RCC 7860 (cell line): ENCODE data around the gene MAP7.
"Not testable (repeated sequence)": the region's sequence is repeated elsewhere in the genome, so short reads cannot be mapped to it uniquely, and the experiment has no call there.

Experiments
- DNase-seq: peaks from one replicate; pipeline ENCODE4 v3.0.0-alpha.2; 2015; ENCODE audit warnings: low spot score
- FAIRE-seq: peaks from 2 replicates; lab custom pipeline; 2012; peaks lifted over from hg19 to GRCh38; lab: Jason Lieb, UNC

Gene MAP7

DNA sequence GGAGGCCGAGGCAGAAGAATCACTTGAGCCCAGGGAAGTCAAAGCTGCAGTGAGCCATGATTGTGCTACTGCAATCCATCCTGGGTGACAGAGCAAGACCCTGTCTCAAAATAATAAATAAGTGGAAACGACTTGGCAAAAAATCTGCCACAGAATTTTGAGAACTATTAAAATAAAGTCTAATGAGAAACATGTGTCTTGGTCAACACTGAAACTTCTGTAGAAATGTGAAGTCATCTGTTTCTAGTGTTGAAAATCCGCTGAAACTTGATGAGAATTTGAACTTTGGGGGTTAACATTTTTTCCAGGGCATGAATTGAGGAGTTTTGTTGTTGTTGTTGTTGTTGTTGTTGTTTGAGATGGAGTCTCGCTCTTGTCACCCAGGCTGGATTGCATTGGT, 231.5 kb downstream of the MAP7 start:
- FAIRE-seq, result no peak
- DNase-seq, result no peak

DNA sequence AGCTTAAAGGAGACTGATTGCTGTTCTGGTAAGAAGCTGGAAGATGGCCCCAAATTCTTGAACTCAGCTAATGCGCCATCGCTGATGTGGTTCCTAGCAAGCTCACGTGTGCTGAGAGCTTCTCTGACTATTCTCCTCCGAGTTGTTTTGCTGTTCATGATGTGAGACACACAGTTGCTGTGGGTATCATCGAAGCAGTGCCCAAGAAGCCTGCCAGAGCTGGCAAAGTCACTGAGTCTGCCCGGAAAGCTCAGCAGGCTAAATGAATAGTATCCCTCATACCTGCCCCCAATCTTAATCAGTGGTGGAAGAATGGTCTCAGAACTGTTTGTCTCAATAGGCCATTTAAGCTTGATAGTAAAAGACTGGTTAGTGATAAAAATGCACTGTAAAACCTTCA, 232.3 kb downstream of the MAP7 start:
- DNase-seq (no peak), FAIRE-seq (no peak)

DNA sequence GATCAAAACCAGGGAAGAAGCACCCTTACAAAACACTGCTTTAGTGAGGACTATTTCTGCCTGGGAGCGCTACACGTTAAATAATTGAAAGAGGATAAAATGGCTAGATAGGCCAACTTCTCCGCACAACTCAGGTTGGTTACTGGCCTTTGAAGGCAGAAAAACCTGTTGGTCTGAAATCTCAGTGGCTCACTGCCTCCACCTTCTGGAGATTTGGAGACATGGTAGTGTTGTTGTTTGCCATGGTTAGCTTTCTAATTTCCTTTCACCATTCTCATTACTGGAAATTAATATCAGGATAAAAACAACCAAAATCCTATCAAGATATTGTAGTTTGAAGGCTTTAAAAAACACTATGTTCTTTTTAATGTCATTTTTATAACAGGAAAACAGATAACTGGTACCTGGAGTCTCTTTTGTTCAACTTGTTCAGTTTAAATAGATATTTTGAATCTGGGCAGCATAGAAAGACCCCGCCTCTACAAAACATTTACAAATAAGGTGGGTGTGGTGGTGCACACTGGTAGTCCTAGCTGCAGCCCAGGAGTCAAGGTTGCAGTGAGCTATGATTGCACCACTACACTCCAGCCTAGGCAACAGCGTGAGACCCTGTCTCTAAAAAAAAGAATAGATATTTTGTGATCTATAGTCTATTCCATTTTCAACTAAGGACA, 233.1 kb downstream of the MAP7 start:
- DNase-seq (peak; percentile 26), FAIRE-seq (peak; percentile 28)

DNA sequence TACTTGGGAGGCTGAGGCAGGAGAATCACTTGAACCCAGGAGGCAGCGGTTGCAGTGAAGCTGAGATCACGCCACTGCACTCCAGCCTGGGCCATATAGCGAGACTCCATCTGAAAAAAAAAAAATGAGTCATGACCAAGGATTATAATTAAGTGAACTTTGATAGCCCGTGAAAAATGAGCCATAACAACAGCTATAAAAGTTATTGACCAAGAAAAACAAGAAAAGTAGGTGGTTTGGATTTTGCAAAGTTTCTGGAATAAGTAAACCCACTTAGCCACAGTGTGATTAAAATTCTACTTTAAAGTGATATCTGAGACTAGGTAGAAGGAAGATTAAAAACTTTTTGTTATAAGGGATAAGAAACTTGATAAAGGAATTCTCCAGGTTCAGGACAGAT, 234.6 kb downstream of the MAP7 start:
- DNase-seq (no peak), FAIRE-seq (no peak)

DNA sequence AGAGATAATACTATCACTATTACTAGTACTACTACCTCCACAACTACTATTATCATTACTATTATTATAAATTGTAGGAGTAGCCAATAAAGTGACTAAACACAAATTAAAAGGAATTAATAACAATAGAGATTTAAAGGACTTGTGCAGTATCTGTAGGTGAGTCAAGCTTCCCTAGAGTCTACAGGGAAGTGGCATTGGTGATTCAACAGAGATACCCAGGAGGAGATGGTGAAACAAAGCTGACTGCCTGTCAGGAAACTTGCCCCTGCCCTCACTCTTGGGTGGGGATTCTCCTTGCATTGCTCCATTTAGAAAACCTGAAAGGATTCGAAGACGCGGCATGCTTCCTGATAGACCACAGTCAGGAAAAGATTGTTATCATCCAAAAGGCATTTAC, 237.2 kb downstream of the MAP7 start:
- DNase-seq (no peak), FAIRE-seq (no peak)

DNA sequence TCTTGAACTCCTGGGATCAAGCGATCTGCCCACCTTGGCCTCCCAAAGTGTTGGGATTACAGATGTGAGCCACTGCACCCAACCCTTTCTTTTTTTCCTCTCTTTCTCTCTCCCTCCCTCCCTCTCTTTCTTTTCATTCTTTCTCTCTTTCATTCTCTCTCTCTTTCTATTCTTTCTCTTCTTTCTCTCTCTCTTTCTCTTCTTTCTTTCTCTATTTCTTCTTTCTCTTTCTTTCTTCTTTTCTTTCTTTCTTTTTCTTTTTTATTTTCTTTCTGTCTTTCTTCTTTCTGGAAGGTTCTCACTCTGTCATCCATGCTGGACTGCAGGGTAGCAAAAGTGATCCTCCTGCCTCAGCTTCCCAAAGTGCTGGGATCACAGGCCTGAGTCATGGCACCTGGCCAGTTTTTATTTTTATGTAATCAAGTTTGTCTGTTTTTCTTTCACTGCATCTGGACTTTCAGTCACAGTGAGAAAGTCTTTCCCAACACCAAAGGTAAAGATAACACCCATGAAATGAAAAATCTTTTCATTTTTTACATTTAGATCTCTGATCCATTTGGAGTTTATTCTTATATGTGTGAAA, 240.4 kb downstream of the MAP7 start:
- FAIRE-seq (no peak), DNase-seq (no peak)

DNA sequence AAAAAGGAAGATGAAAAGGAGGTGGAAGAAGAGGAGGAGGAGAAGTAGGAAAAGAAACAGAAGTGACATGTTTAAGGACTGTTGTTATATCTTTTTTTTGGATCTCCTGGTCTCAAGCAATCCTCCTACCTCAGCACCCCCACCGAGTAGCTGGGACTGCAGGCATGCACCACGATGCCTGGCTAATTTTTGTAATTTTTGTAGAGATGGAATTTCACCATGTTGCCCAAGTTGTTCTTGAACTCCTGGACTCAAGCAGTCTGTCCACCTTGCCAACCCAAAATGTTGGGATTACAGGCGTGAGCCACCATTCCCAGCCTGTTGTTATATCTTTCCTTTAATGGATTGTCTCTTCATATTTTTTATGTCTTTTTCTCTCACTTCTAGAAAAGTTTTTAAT, 241.1 kb downstream of the MAP7 start:
- FAIRE-seq, result no peak

DNA sequence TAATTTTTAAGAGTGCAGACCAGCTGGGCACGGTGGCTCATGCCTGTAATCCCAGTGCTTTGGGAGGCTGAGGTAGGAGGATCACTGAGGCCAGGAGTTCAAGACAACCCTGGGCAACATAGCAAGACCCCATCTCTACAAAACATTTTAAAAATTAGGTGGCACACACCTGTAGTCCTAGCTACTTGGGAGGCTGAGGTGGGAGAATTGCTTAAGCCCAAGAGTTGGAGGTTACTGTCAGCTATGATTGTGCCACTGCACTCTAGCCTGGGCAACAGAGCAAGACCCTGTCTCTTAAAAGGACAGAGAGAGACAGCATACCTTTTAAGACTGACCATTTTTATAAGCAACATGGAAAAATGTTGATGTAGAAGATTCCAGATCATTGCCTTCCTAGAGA, 241.8 kb downstream of the MAP7 start:
- not testable (repeated sequence) for DNase-seq, FAIRE-seq

More for the DNA sequence above, 241.1 kb downstream of the MAP7 start:
- no peak for DNase-seq

DNA sequence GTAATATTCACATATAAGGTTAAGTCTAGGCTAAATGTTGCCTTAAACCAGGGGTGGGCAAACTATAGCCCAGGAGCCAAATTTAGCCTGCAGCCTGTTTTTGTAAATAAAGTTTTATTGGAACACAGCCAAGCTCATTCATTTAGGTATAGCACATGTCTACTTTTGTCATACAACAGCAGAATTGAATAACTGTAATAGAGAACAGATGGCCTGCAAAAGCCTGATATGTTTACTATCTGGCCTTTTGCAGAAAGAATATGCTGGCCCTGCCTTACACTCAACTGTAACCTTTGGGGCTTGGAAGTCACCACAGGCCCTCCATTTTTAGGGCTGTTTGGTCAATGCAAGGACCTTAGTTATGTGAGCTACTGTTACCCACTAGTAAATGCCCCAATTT, 242.9 kb downstream of the MAP7 start:
- no peak for DNase-seq
- FAIRE-seq, result no peak

DNA sequence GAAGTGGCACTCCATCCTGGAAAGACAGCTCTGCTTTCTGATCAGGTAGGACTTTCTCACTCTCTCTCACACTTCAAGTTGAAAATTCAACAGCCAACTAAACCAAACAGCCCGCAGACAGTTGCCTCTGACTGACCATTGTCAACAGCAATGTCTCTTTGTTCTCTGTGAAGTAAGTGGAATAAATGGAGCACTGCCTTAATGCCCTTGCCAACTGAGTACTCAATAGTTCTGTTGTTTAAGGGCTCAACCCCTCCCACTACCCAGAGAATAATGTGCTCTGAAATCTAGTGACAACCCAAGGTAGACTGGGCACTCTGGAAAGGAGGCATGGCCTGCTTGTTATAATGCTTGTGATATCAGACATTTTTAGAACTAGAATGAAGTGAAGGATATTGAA, 243.8 kb downstream of the MAP7 start:
- FAIRE-seq (no peak), DNase-seq (no peak)

DNA sequence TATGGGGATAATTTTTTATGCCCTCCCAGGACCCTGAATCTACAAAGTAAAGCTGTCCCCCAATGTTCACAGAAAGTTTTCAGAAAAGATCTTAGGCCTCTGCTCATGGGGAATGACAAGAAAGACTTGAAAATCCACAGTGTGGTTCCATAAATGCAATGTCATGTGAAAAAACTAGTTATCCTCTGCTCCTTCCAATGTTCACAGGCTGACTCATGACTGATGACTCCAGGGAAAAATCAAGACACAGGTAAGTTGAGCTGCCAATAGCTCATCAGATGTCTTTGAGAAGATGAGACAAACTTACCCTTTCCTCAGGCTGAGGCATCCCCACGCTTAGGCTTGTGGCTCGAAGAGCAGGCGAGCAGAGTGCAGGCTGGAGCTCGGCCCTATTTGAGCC, 245.8 kb downstream of the MAP7 start:
- no peak for FAIRE-seq
- DNase-seq, result no peak

DNA sequence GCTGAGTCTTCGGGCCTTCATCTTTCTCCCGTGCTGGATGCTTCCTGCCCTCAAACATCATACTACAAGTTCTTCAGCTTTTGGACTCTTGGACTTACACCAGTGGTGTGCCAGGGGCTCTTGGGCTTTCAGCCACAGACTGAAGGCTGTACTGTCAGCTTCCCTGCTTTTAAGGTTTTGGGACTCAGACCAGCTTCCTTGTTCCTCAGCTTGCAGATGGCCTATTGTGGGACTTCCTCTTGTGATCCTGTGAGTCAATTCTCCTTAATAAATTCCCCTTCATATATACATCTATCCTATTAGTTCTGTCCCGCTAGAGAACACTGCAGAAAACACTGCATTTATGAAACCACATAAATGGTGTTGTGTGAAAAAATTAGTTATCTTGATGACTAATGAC, 246.7 kb downstream of the MAP7 start:
- DNase-seq, result no peak
- no peak for FAIRE-seq

DNA sequence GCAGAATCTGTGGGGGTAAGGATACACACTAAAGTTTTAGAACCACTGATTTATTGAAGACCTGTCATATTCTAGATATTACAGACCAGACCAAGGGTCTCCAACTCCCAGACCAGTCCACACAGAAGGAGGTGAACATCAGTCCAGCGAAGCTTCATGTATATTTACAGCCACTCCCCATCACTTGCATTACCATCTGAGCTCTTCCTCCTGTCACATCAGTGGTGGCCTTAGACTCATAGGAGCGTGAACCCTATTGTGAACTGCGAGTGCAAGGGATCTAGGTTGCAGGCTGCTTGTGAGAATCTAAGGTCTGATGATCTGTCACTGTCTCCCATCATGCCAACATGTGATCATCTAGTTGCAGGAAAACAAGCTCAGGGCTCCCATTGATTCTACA, 255.6 kb downstream of the MAP7 start:
- FAIRE-seq (no peak), DNase-seq (no peak)
